CD8-positive, alpha-beta memory T cell (primary cell): Measurements from ENCODE around the gene MAP2K5. TPM values are rescaled to one million over a fixed set of nuclear protein-coding genes. Genes with fewer than 3 reads are reported as not detected.
A peak's percentile ranks its signal among the peaks of the same experiment; 100 is the strongest.

Experiments
- CTCF ChIA-PET: fragments of 350-600 bp; sonication (Branson Sonifier 250); formaldehyde crosslinking; loops from one replicate; lab custom pipeline; 2021; ENCODE audit warnings: antibody characterized with exemption; lab: Charles Lee
- POLR2A ChIA-PET: fragments of 350-600 bp; sonication (Branson Sonifier 250); formaldehyde crosslinking; loops from one replicate; lab custom pipeline; 2021; ENCODE audit warnings: antibody characterized with exemption; lab: Charles Lee
- DNase-seq, 5 donors: peaks; one replicate each; pipeline versions ENCODE4 v3.0.0 to v3.0.0-alpha.2; 2020 to 2022; ENCODE audit warnings: mixed read lengths in 1 of 5
- H3K27ac ChIP-seq: one replicate; pipeline ENCODE4 v1.7.0; 2013; ENCODE audit warnings: low read depth, mild to moderate bottlenecking, low read length, moderate library complexity
- H3K27me3 ChIP-seq: 2 replicates; pipeline ENCODE4 v1.7.0; 2013; ENCODE audit warnings: low read length, mild to moderate bottlenecking; ENCODE audit not compliant: insufficient read depth, poor library complexity, severe bottlenecking
- H3K36me3 ChIP-seq: 2 replicates; pipeline ENCODE4 v1.7.0; 2013; ENCODE audit warnings: mild to moderate bottlenecking, low read length, moderate library complexity; ENCODE audit not compliant: insufficient read depth
- H3K4me1 ChIP-seq: 2 replicates; pipeline ENCODE4 v1.7.0; 2013; ENCODE audit warnings: mild to moderate bottlenecking, low read length, moderate library complexity; ENCODE audit not compliant: insufficient read depth
- H3K4me3 ChIP-seq: 2 replicates; pipeline ENCODE4 v1.7.0; 2013; ENCODE audit warnings: mild to moderate bottlenecking, low read length
- H3K9me3 ChIP-seq: 2 replicates; pipeline ENCODE4 v1.7.0; 2013; ENCODE audit warnings: mild to moderate bottlenecking, low read length
- H3K27ac Mint-ChIP-seq, 8 donors: one replicate each; pipeline ENCODE4 v1.8.0; 2020 to 2021; ENCODE audit warnings: mixed read lengths in 8 of 8, mild to moderate bottlenecking in 6 of 8, inconsistent platforms in 3 of 8, moderate library complexity in 3 of 8
- H3K27me3 Mint-ChIP-seq, 2 donors: one replicate each; pipeline ENCODE4 v1.8.0; 2020 to 2021; ENCODE audit warnings: mixed read lengths in 2 of 2, mild to moderate bottlenecking in 1 of 2, moderate library complexity in 1 of 2
- H3K36me3 Mint-ChIP-seq, 3 donors: one replicate each; pipeline ENCODE4 v1.8.0; 2020 to 2021; ENCODE audit warnings: mixed read lengths in 3 of 3, inconsistent platforms in 1 of 3, mild to moderate bottlenecking in 1 of 3
- H3K4me1 Mint-ChIP-seq, 3 donors: one replicate each; pipeline ENCODE4 v1.8.0; 2020 to 2021; ENCODE audit warnings: mixed read lengths in 3 of 3, inconsistent platforms in 1 of 3, mild to moderate bottlenecking in 1 of 3
- H3K4me3 Mint-ChIP-seq, 7 donors: one replicate each; pipeline ENCODE4 v1.8.0; 2020 to 2021; ENCODE audit warnings: mixed read lengths in 7 of 7, mild to moderate bottlenecking in 6 of 7, moderate library complexity in 4 of 7, inconsistent platforms in 2 of 7
- H3K9me3 Mint-ChIP-seq, 5 donors: one replicate each; pipeline ENCODE4 v1.8.0; 2020 to 2022; ENCODE audit warnings: mixed read lengths in 5 of 5, mild to moderate bottlenecking in 3 of 5, moderate library complexity in 2 of 5, inconsistent platforms in 1 of 5
- polyA plus RNA-seq: library from polyadenylated mRNA; unstranded; fragments of 300-500 nt; fragmentation: Illumina TruSeq; gene quantifications from one replicate; pipeline ENCODE4 v1.2.3, GENCODE V29; 2021
- total RNA-seq, 2 experiments: library from RNA; stranded (reverse); gene quantifications; one replicate each; pipeline ENCODE4 v1.2.3, GENCODE V29; 2021

The MAP2K5 gene
- total and polyA plus RNA-seq, 3 experiments from 2014 or later, result 20.0 to 21.4 (median 20.1) TPM

GRCh38 chr15:67801142-67801541, 258.6 kb downstream of the MAP2K5 start:
- Mint-ChIP-seq H3K4me3 (no peak overlapping the region), H3K4me1 (no peaks in the 10 kb centered on the region), H3K27me3 (no peaks in the 10 kb centered on the region), H3K27ac (no peak overlapping the region), H3K9me3 (no peaks in the 10 kb centered on the region), H3K36me3 (peaks cover 5 to 31% (median 6%) of the 10 kb centered on the region in 3 donors)
- no peaks in the 10 kb centered on the region for H3K9me3 ChIP-seq
- no peak overlapping the region for H3K4me3 ChIP-seq
- no peak for DNase-seq
- CTCF ChIA-PET, result no interaction called here
- no peak overlapping the region for H3K27ac ChIP-seq
- no peaks in the 10 kb centered on the region for H3K27me3 ChIP-seq
- no peaks in the 10 kb centered on the region for H3K4me1 ChIP-seq
- POLR2A ChIA-PET, result no interaction called here
- H3K36me3 ChIP-seq, result no peaks in the 10 kb centered on the region

GRCh38 chr15:67801926-67802914, 259.7 kb downstream of the MAP2K5 start:
- ChIA-PET POLR2A (no interaction called here), CTCF (no interaction called here)
- no peak for DNase-seq
- Mint-ChIP-seq H3K9me3 (no peaks in the 10 kb centered on the region), H3K36me3 (peaks cover 3 to 30% (median 4%) of the 10 kb centered on the region in 3 donors), H3K4me1 (no peaks in the 10 kb centered on the region), H3K4me3 (no peak overlapping the region), H3K27ac (no peak overlapping the region), H3K27me3 (no peaks in the 10 kb centered on the region)
- Histone ChIP-seq H3K4me1 (no peaks in the 10 kb centered on the region), H3K36me3 (no peaks in the 10 kb centered on the region), H3K4me3 (no peak overlapping the region), H3K27ac (no peak overlapping the region), H3K27me3 (no peaks in the 10 kb centered on the region), H3K9me3 (no peaks in the 10 kb centered on the region)

GRCh38 chr15:67803299-67803698, 260.8 kb downstream of the MAP2K5 start:
- H3K4me3 Mint-ChIP-seq, result no peak overlapping the region
- no peak overlapping the region for H3K27ac Mint-ChIP-seq
- no peak overlapping the region for H3K27ac ChIP-seq
- H3K9me3 ChIP-seq, result no peaks in the 10 kb centered on the region
- no peak for DNase-seq
- H3K36me3 Mint-ChIP-seq, result peaks cover 5 to 32% (median 5%) of the 10 kb centered on the region in 3 donors
- peaks cover 0 to 2% of the 10 kb centered on the region in 2 donors for H3K27me3 Mint-ChIP-seq
- H3K4me3 ChIP-seq, result no peak overlapping the region
- H3K4me1 Mint-ChIP-seq, result no peaks in the 10 kb centered on the region
- H3K36me3 ChIP-seq, result no peaks in the 10 kb centered on the region
- H3K9me3 Mint-ChIP-seq, result no peaks in the 10 kb centered on the region
- POLR2A ChIA-PET, result no interaction called here
- no peaks in the 10 kb centered on the region for H3K4me1 ChIP-seq
- CTCF ChIA-PET, result no interaction called here
- H3K27me3 ChIP-seq, result no peaks in the 10 kb centered on the region

- H3K36me3 Mint-ChIP-seq, result peaks cover 11 to 37% (median 14%) of the 10 kb centered on the region in 3 donors
- CTCF ChIA-PET, result no interaction called here
Observed at GRCh38 chr15:67803996-67804843, 261.7 kb downstream of the MAP2K5 start.

GRCh38 chr15:67805008-67805665, 262.6 kb downstream of the MAP2K5 start:
- CTCF ChIA-PET, result no interaction called here
- Histone ChIP-seq H3K27me3 (no peaks in the 10 kb centered on the region), H3K4me3 (no peak overlapping the region), H3K9me3 (no peaks in the 10 kb centered on the region), H3K27ac (no peak overlapping the region), H3K4me1 (no peaks in the 10 kb centered on the region), H3K36me3 (no peaks in the 10 kb centered on the region)
- Mint-ChIP-seq H3K9me3 (no peaks in the 10 kb centered on the region), H3K27me3 (peaks cover 0 to 2% of the 10 kb centered on the region in 2 donors), H3K36me3 (peaks cover 9 to 41% (median 15%) of the 10 kb centered on the region in 3 donors), H3K4me3 (no peak overlapping the region), H3K27ac (no peak overlapping the region), H3K4me1 (no peaks in the 10 kb centered on the region)
- POLR2A ChIA-PET, result no interaction called here
- DNase-seq, result no peak

More at GRCh38 chr15:67803996-67804843, 261.7 kb downstream of the MAP2K5 start:
- no peaks in the 10 kb centered on the region for H3K36me3 ChIP-seq
- no peak for DNase-seq
- POLR2A ChIA-PET, result no interaction called here
- no peak overlapping the region for H3K4me3 Mint-ChIP-seq
- H3K27ac ChIP-seq, result no peak overlapping the region
- H3K9me3 Mint-ChIP-seq, result no peaks in the 10 kb centered on the region
- H3K4me3 ChIP-seq, result no peak overlapping the region
- H3K4me1 Mint-ChIP-seq, result no peaks in the 10 kb centered on the region
- H3K4me1 ChIP-seq, result no peaks in the 10 kb centered on the region
- H3K27ac Mint-ChIP-seq, result peak overlapping the region in 1 of 8 donors; percentile 69
- no peaks in the 10 kb centered on the region for H3K27me3 ChIP-seq
- peaks cover 0 to 2% of the 10 kb centered on the region in 2 donors for H3K27me3 Mint-ChIP-seq
- H3K9me3 ChIP-seq, result no peaks in the 10 kb centered on the region

- H3K27me3 ChIP-seq, result no peaks in the 10 kb centered on the region
- no peaks in the 10 kb centered on the region for H3K4me1 Mint-ChIP-seq
- no peaks in the 10 kb centered on the region for H3K4me1 ChIP-seq
- H3K36me3 Mint-ChIP-seq, result peaks cover 9 to 39% (median 15%) of the 10 kb centered on the region in 3 donors
- H3K9me3 Mint-ChIP-seq, result no peaks in the 10 kb centered on the region
- H3K36me3 ChIP-seq, result no peaks in the 10 kb centered on the region
- POLR2A ChIA-PET, result no interaction called here
- H3K27ac Mint-ChIP-seq, result no peak overlapping the region
- peaks cover 0 to 2% of the 10 kb centered on the region in 2 donors for H3K27me3 Mint-ChIP-seq
- no peak overlapping the region for H3K27ac ChIP-seq
- no peak overlapping the region for H3K4me3 Mint-ChIP-seq
- DNase-seq, result no peak
- H3K4me3 ChIP-seq, result no peak overlapping the region
- CTCF ChIA-PET, result no interaction called here
- H3K9me3 ChIP-seq, result no peaks in the 10 kb centered on the region
Observed at GRCh38 chr15:67805666-67806516, 263.4 kb downstream of the MAP2K5 start.

GRCh38 chr15:67806536-67806935, 264.0 kb downstream of the MAP2K5 start:
- Histone ChIP-seq H3K9me3 (no peaks in the 10 kb centered on the region), H3K4me3 (no peak overlapping the region), H3K36me3 (no peaks in the 10 kb centered on the region), H3K4me1 (no peaks in the 10 kb centered on the region), H3K27me3 (no peaks in the 10 kb centered on the region), H3K27ac (no peak overlapping the region)
- ChIA-PET CTCF (no interaction called here), POLR2A (no interaction called here)
- no peak overlapping the region for H3K4me3 Mint-ChIP-seq
- DNase-seq, result no peak
- H3K27me3 Mint-ChIP-seq, result peaks cover 0 to 2% of the 10 kb centered on the region in 2 donors
- no peaks in the 10 kb centered on the region for H3K4me1 Mint-ChIP-seq
- H3K27ac Mint-ChIP-seq, result no peak overlapping the region
- peaks cover 9 to 38% (median 12%) of the 10 kb centered on the region in 3 donors for H3K36me3 Mint-ChIP-seq
- H3K9me3 Mint-ChIP-seq, result no peaks in the 10 kb centered on the region
